ENCODE data around the gene CHTOP. TPM values are rescaled to one million over a fixed set of nuclear protein-coding genes. Genes with fewer than 3 reads are reported as not detected.

The CHTOP gene
- total RNA-seq, 1 experiment from 2014 or later: 85.1 TPM

DNA sequence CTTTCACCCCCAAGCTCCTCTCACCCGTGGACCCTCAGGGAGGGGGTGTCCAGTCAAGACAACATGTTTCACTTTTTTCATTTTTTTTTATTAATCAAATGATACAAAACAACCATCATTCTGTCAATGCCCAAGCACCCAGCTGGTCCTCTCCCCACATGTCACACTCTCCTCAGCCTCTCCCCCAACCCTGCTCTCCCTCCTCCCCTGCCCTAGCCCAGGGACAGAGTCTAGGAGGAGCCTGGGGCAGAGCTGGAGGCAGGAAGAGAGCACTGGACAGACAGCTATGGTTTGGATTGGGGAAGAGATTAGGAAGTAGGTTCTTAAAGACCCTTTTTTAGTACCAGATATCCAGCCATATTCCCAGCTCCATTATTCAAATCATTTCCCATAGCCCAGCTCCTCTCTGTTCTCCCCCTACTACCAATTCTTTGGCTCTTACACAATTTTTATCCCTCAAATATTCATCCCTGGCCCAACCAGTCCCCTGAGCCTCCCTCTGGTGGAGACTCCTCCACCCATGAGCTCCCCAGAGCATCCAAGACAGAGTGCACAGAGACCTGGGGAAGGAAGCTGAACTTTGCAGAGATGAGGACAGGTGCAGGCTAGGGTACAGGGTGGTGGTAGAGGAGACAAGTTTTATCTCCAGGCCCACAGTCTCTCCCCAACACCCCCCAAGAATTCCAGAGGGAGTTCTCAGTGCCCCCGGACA is 19.5 kb upstream of the CHTOP start:
- H3K36me3 ChIP-seq (ENCODE audit: control insufficient read depth, insufficient read depth, low read length): peaks cover 3% of the 10 kb centered on the region; the same call in 1 of the 2 replicates
- Mint-ChIP-seq H3K27me3 (ENCODE audit: insufficient read depth, unreplicated experiment) (no peaks in the 10 kb centered on the region), H3K27ac (ENCODE audit: unreplicated experiment) (peak overlapping the region; percentile 56), H3K4me3 (ENCODE audit: unreplicated experiment) (peak overlapping the region; percentile 74), H3K9me3 (ENCODE audit: unreplicated experiment) (no peaks in the 10 kb centered on the region), H3K36me3 (ENCODE audit: insufficient read depth, unreplicated experiment) (peaks cover 83% of the 10 kb centered on the region), H3K4me1 (ENCODE audit: low read depth, unreplicated experiment) (peaks cover 51% of the 10 kb centered on the region)
- no peak for DNase-seq
- no peaks in the 10 kb centered on the region for H3K9me3 ChIP-seq
- peaks cover 49% of the 10 kb centered on the region for H3K4me1 ChIP-seq
- ChIA-PET CTCF (interaction anchor here (0.7 to 3.6 kb wide), 8 partner anchors 13 to 104 kb away, joined by 3 to 41 read pairs (median 4); partner anchors contain the start of genes CHTOP and S100A13), POLR2A (interaction anchor here (0.8 to 3.4 kb wide), 4 partner anchors 13 to 28 kb away, joined by 3 to 40 read pairs (median 16); partner anchors contain the start of genes CHTOP and S100A13)
- H3K4me3 ChIP-seq (ENCODE audit: low read depth, low read length): peak overlapping the region; percentile 42; the same call in 1 of the 2 replicates
- H3K27me3 ChIP-seq (replicated peaks; ENCODE audit: control insufficient read depth, insufficient read depth, low read length): no peaks in the 10 kb centered on the region
- TF ChIP-seq, protein P1, sequence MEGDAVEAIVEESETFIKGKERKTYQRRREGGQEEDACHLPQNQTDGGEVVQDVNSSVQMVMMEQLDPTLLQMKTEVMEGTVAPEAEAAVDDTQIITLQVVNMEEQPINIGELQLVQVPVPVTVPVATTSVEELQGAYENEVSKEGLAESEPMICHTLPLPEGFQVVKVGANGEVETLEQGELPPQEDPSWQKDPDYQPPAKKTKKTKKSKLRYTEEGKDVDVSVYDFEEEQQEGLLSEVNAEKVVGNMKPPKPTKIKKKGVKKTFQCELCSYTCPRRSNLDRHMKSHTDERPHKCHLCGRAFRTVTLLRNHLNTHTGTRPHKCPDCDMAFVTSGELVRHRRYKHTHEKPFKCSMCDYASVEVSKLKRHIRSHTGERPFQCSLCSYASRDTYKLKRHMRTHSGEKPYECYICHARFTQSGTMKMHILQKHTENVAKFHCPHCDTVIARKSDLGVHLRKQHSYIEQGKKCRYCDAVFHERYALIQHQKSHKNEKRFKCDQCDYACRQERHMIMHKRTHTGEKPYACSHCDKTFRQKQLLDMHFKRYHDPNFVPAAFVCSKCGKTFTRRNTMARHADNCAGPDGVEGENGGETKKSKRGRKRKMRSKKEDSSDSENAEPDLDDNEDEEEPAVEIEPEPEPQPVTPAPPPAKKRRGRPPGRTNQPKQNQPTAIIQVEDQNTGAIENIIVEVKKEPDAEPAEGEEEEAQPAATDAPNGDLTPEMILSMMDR (IDR thresholded peaks at IDR 0.05; ENCODE audit: insufficient read depth in 1 of 2, low read depth in 1 of 2, low read length in 1 of 2, severe bottlenecking in 1 of 2, unreplicated experiment in 1 of 2): no peak
- intact Hi-C loops (cut with micrococcal nuclease; ENCODE audit: unreplicated experiment): no loop called here
- TSS peak; percentile 78 for BruUV-seq (replicated peaks)

DNA sequence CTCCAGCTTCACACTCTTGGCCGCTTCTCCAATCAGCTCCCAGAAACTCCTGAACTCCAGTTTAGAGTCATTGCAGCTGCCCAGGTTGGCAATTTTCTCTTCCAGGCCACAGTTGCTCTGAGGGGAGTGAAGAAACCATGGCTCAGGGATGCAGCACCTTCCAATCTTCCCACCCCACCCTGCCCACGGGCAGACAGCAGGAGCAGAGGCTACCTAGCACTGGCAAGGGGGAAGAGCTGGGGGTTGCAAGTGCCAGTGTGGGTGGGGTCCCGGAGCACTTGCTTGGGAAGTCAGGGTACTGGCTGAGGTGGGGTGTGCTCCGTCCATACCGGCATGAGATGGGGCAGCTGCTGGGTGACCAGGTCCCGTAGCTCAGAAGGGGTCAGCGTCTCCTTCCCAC is 19.0 kb upstream of the CHTOP start:
- Histone ChIP-seq H3K36me3 (ENCODE audit: control insufficient read depth, insufficient read depth, low read length) (peaks cover 3% of the 10 kb centered on the region; the same call in 1 of the 2 replicates), H3K4me3 (ENCODE audit: low read depth, low read length) (peak overlapping the region; percentile 42), H3K27me3 (replicated peaks; ENCODE audit: control insufficient read depth, insufficient read depth, low read length) (no peaks in the 10 kb centered on the region), H3K9me3 (no peaks in the 10 kb centered on the region), H3K4me1 (peaks cover 43% of the 10 kb centered on the region)
- BruUV-seq (replicated peaks): no TSS peak
- DNase-seq: no peak
- peak overlapping the region; percentile 74 for H3K4me3 Mint-ChIP-seq (ENCODE audit: unreplicated experiment)
- H3K27ac Mint-ChIP-seq (ENCODE audit: unreplicated experiment): peak overlapping the region; percentile 56
- ChIA-PET POLR2A (interaction anchor here (0.8 to 3.6 kb wide), 5 partner anchors 12 to 37 kb away, joined by 3 to 40 read pairs (median 25); partner anchors contain the start of genes CHTOP and S100A13), CTCF (interaction anchor here (0.7 to 3.6 kb wide), 6 partner anchors 12 to 104 kb away, joined by 3 to 41 read pairs (median 4); partner anchors contain the start of genes CHTOP and S100A13)
- no peaks in the 10 kb centered on the region for H3K27me3 Mint-ChIP-seq (ENCODE audit: insufficient read depth, unreplicated experiment)
- TF ChIP-seq, protein P1 (IDR thresholded peaks at IDR 0.05; ENCODE audit: insufficient read depth in 1 of 2, low read depth in 1 of 2, low read length in 1 of 2, severe bottlenecking in 1 of 2, unreplicated experiment in 1 of 2): no peak
- intact Hi-C loops (cut with micrococcal nuclease; ENCODE audit: unreplicated experiment): no loop called here
- H3K4me1 Mint-ChIP-seq (ENCODE audit: low read depth, unreplicated experiment): peaks cover 45% of the 10 kb centered on the region
- peaks cover 83% of the 10 kb centered on the region for H3K36me3 Mint-ChIP-seq (ENCODE audit: insufficient read depth, unreplicated experiment)
- no peaks in the 10 kb centered on the region for H3K9me3 Mint-ChIP-seq (ENCODE audit: unreplicated experiment)

DNA sequence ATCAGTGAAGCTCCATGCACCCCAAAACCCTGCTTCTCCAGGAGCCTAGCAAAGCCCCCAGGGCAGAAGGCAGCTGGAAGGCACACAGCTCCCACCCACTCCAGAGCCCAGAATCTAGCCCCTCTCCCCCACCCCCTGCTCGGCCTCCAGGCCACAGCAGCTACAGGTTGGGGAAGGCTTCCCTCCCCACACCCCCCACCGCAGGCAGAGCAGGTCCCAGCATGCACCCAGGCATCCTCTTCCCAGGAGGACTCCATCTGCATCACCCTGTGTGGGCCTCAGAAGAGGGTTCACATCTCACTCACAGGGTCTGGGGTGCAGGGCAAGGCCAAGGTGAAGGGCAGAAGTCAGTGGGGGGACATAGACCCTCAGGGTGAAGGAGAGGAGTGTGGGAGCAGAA is 18.5 kb upstream of the CHTOP start:
- BruUV-seq (replicated peaks): no TSS peak
- H3K4me3 ChIP-seq (ENCODE audit: low read depth, low read length): peak overlapping the region; percentile 42
- peaks cover 38% of the 10 kb centered on the region for H3K4me1 ChIP-seq
- no peaks in the 10 kb centered on the region for H3K9me3 ChIP-seq
- Mint-ChIP-seq H3K27me3 (ENCODE audit: insufficient read depth, unreplicated experiment) (no peaks in the 10 kb centered on the region), H3K27ac (ENCODE audit: unreplicated experiment) (peak overlapping the region; percentile 96), H3K9me3 (ENCODE audit: unreplicated experiment) (no peaks in the 10 kb centered on the region), H3K4me1 (ENCODE audit: low read depth, unreplicated experiment) (peaks cover 44% of the 10 kb centered on the region), H3K4me3 (ENCODE audit: unreplicated experiment) (peak overlapping the region; percentile 74), H3K36me3 (ENCODE audit: insufficient read depth, unreplicated experiment) (peaks cover 83% of the 10 kb centered on the region)
- intact Hi-C loops (cut with micrococcal nuclease; ENCODE audit: unreplicated experiment): no loop called here
- no peak for DNase-seq
- ChIA-PET POLR2A (interaction anchor here (0.6 to 3.8 kb wide), 16 partner anchors 12 to 126 kb away, joined by 3 to 43 read pairs (median 5); partner anchors contain the start of genes CHTOP and S100A13), CTCF (interaction anchor here (1.1 to 3.8 kb wide), 8 partner anchors 12 to 105 kb away, joined by 5 to 56 read pairs (median 13); partner anchors contain the start of genes CHTOP, S100A1, S100A13 and S100A4)
- H3K27me3 ChIP-seq (replicated peaks; ENCODE audit: control insufficient read depth, insufficient read depth, low read length): no peaks in the 10 kb centered on the region
- TF ChIP-seq, protein P1 (IDR thresholded peaks at IDR 0.05; ENCODE audit: insufficient read depth in 1 of 2, low read depth in 1 of 2, low read length in 1 of 2, severe bottlenecking in 1 of 2, unreplicated experiment in 1 of 2): no peak
- H3K36me3 ChIP-seq (ENCODE audit: control insufficient read depth, insufficient read depth, low read length): no peaks in the 10 kb centered on the region

Data from Caco-2 (cell line).